HG03558 (cell line): ENCODE data around the gene VDR.
A peak's percentile ranks its signal among the peaks of the same experiment; 100 is the strongest.

Experiments used
- ATAC-seq: cut with Tn5 transposase; IDR thresholded peaks from one replicate; pipeline ENCODE4 v1.9.1; 2021; ENCODE audit warnings: moderate number of reproducible peaks; ENCODE audit not compliant: unreplicated experiment; ENCODE audit errors: extremely low read depth

VDR gene

DNA sequence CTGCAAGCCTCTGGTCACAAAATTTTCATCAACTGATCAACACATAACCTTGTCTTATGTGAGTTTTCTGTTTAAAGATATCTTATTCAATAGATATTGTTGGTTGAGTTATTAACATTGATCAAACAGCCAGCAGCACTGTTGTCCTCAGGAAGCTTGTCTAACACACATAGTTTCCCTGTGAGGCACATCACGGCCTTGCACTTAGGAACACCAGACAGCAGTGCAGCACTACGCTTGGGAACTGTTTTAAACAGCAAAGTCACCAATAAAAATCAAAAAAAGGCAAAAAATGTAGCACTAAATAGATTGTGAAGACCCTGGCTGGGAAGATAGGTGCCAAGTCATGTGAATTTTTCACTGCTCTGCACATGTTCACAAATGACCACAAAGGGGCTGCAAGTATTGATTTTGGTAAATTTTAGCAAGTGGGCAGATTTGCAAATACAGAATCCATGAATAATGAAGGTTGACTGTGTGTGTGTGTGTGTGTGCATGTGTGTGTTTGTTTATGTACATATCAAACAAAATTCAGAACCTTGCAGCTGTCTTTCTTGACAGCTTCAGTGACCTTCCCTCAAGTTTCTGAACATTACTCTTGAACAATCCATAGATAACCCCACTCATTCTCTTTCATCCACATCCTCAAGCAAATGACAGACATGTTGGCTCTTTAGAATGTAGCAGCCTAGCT, 28.9 kb downstream of the VDR start:
- no peak for ATAC-seq

- no peak for ATAC-seq
These were observed 30.5 kb downstream of the VDR start for GRCh38 chr12:47874316-47874715.

DNA sequence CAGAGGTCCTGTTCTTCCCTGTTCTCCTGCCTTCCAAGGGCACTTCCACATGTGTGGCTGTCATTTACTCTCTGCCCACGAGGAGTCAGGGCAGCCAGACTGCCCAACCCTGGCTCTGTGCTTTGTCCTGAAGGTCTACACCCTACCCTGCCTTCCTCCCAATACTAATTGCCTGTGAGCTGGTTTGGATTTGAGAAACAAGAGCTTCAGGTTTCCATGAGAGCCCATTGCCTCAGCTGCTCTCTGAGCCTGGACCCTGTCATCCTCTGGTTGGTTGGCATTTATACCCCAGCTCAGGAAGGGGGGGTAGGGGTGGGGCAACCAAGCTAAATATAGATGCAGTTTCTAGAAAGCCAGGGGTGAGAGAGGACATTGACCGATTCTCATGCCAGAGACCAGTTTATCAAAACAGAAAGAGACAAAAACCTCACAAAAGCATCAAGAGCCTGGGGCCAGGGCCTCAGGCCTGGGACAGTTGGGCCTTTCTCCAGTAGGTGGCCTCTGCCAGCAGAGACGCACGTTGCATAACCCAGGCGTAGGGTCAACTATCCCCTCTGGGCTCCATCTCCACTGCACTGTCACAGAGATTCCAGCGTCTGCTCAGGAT, 34.5 kb downstream of the VDR start:
- ATAC-seq, result no peak

- peak; percentile 37 for ATAC-seq
These were observed 36.2 kb downstream of the VDR start for GRCh38 chr12:47868552-47869031.

DNA sequence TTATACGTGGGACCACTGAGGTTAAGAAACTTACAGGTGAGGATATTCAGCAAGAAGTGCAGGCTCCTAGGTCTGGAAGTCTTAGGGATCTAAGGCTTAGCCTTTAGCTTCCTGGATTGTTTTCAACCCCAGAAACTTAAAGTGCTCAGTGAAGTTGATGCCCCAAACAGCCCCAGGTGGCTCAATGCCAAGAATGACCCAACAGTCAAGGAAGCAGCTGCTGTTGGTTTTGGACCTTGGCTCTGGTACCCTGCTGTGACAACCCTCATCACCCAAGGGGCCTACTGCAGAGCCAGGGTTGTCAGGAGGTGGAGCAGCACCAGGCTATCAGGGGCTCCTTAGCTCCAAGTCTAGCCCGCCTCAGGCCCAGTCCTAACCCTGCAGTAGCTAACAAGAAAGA, 36.8 kb downstream of the VDR start:
- peak; percentile 3 for ATAC-seq

- ATAC-seq, result no peak
These were observed 37.3 kb downstream of the VDR start for GRCh38 chr12:47867495-47867941.

GRCh38 chr12:47864646-47865235, 40.1 kb downstream of the VDR start:
- ATAC-seq, result no peak

DNA sequence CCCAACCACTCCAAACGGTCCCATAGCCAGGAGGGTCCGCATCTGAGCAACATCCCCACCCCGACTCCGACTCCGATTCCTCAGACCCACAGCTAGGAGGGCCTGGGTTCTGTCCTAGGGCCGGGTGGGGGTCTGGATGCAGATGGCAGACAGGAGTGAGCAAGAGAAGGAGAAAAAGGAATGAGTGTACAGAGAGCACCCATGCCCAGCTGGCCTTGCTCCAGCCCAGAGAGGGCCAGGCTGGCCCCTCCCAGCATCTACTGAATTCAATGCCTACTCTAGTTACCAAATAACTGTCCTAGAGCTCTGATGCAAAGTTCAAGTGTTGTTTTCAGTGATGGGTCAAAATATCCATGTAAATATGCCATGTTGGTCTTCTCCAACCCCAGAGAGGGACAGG, 40.8 kb downstream of the VDR start:
- no peak for ATAC-seq

DNA sequence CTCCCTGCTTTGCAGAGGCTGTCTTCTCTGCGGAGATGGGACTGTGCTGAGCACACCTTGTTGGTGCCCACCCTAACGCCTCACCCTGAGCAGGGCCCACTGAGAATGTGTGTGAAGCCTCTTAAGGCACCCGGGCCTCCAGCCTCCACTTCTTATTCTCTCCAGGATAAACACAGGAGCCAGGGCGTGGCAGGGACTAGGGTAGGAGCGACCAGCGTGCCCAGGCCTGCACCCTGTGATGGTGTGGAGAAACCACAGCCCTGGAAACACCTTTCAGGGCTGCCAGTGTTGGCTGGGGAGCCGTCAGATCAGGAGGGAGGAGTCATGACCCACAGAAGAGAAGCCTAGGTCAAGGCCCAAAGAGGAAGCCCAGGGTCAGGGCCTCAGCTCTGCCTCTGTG, 41.3 kb downstream of the VDR start:
- ATAC-seq, result no peak

DNA sequence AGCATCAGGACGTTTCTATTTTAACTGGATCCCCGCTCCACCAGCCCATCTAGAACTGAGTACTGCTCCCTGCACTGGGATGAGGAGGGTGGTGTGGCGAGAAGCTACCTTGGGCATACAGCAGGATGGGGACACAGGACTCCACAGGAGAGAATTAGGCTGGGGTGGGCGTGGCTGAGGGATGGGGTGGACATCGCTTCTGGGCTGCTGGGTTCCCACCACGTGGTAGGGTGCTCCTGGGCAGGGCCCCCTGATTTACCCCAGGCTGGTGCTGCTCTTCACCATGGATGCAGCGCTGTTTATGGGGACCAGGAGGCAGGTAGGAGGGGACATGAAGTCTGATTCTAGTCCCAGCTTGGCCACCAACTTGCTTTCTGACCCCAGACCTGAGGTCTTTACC, 41.9 kb downstream of the VDR start:
- no peak for ATAC-seq

- no peak for ATAC-seq
These were observed 42.5 kb downstream of the VDR start for GRCh38 chr12:47862167-47862750.

- no peak for ATAC-seq
These were observed 43.9 kb downstream of the VDR start for GRCh38 chr12:47860873-47861272.

- no peak for ATAC-seq
These were observed 44.4 kb downstream of the VDR start for GRCh38 chr12:47860279-47860841.

GRCh38 chr12:47858511-47859266, 46.1 kb downstream of the VDR start:
- ATAC-seq, result no peak

GRCh38 chr12:47856721-47857575, 47.8 kb downstream of the VDR start:
- ATAC-seq, result no peak

- no peak for ATAC-seq
These were observed 48.7 kb downstream of the VDR start for GRCh38 chr12:47856094-47856493.

DNA sequence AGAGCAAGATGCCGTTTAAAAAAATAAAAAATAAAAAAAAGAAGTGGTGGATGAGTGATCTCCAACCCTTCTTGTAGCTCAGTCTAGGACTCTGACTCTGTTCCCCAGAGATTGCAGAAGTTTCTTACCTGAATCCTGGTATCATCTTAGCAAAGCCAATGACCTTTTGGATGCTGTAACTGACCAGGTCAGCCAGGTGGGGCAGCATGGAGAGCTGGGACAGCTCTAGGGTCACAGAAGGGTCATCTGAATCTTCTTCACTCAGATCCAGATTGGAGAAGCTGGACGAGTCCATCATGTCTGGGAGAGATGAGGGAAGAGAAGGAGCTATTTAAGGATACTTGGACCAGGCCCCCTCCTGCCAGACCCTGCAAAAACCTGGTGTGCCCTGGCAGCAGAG, 49.3 kb downstream of the VDR start:
- no peak for ATAC-seq

- no peak for ATAC-seq
These were observed 50.3 kb downstream of the VDR start for GRCh38 chr12:47854531-47854930.

- no peak for ATAC-seq
These were observed 52.7 kb downstream of the VDR start for GRCh38 chr12:47852096-47852571.
